HL-60 (cell line): ENCODE data around the gene GLIPR1L1.
A peak's percentile ranks its signal among the peaks of the same experiment; 100 is the strongest.

ENCODE experiments used
- DNase-seq, 2 experiments: peaks; one replicate each; pipeline ENCODE4 v3.0.0-alpha.2; 2010 to 2020; ENCODE audit warnings: low read depth in 1 of 2, low spot score in 1 of 2
- H3K27ac ChIP-seq: fragments of 250-450 bp; sonication (Bioruptor Pico); replicated peaks from 2 replicates; pipeline ENCODE4 v1.5.1; 2020; ENCODE audit warnings: mild to moderate bottlenecking, moderate library complexity
- H3K27me3 ChIP-seq: fragments of 250-450 bp; sonication (Bioruptor Pico); 2 replicates; pipeline ENCODE4 v1.5.1; 2021; ENCODE audit warnings: mild to moderate bottlenecking, moderate library complexity; ENCODE audit not compliant: insufficient read depth, poor library complexity, severe bottlenecking
- H3K4me3 ChIP-seq: replicated peaks from 2 replicates; pipeline ENCODE4 v1.5.1; 2011; ENCODE audit warnings: mild to moderate bottlenecking, control low read depth, low read length; ENCODE audit not compliant: insufficient read depth
- GABPA ChIP-seq: IDR thresholded peaks from 2 replicates; pipeline ENCODE4 v1.6.1; 2012; ENCODE audit warnings: low read depth
- POLR2AphosphoS5 ChIP-seq: IDR thresholded peaks from 2 replicates; pipeline ENCODE4 v1.6.1; 2012; ENCODE audit warnings: low read depth
- SPI1 ChIP-seq: IDR thresholded peaks from 2 replicates; pipeline ENCODE4 v1.6.1; 2012; ENCODE audit warnings: low read depth, mild to moderate bottlenecking, borderline replicate concordance
- TF ChIP-seq, protein P1 (sequence below): IDR thresholded peaks from 2 replicates; pipeline ENCODE4 v1.6.1; 2012; ENCODE audit warnings: low read depth; ENCODE audit not compliant: insufficient replicate concordance
- TF ChIP-seq, protein P2 (sequence below): IDR thresholded peaks from one replicate; pipeline ENCODE4 v1.5.1; 2011; ENCODE audit warnings: low read length, control low read depth, inconsistent platforms; ENCODE audit not compliant: insufficient read depth

GLIPR1L1 gene

DNA sequence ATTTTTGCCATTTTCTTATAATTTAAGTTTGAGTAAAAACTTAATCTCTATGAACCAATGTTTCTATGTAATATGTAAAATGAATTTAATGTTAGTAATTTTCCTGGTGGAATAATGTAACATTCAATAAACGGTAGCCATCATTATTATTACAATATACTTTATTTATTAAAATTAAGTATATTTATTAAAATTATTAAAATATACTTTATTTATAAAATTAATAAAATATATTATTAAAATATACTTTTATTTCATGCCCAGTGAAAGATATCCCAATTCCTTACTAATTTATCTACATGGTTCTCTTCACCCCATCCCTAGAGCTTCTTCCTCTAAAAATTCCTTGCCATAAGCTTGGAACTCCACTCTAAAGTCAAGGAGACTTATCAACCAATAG lies 6.8 kb upstream of the GLIPR1L1 start:
- no peak for DNase-seq
- Histone ChIP-seq H3K27ac (no peak overlapping the region), H3K27me3 (no peaks in the 10 kb centered on the region), H3K4me3 (no peak overlapping the region)
- TF ChIP-seq POLR2AphosphoS5 (no peak), GABPA (no peak), SPI1 (no peak)
- TF ChIP-seq, protein P1, sequence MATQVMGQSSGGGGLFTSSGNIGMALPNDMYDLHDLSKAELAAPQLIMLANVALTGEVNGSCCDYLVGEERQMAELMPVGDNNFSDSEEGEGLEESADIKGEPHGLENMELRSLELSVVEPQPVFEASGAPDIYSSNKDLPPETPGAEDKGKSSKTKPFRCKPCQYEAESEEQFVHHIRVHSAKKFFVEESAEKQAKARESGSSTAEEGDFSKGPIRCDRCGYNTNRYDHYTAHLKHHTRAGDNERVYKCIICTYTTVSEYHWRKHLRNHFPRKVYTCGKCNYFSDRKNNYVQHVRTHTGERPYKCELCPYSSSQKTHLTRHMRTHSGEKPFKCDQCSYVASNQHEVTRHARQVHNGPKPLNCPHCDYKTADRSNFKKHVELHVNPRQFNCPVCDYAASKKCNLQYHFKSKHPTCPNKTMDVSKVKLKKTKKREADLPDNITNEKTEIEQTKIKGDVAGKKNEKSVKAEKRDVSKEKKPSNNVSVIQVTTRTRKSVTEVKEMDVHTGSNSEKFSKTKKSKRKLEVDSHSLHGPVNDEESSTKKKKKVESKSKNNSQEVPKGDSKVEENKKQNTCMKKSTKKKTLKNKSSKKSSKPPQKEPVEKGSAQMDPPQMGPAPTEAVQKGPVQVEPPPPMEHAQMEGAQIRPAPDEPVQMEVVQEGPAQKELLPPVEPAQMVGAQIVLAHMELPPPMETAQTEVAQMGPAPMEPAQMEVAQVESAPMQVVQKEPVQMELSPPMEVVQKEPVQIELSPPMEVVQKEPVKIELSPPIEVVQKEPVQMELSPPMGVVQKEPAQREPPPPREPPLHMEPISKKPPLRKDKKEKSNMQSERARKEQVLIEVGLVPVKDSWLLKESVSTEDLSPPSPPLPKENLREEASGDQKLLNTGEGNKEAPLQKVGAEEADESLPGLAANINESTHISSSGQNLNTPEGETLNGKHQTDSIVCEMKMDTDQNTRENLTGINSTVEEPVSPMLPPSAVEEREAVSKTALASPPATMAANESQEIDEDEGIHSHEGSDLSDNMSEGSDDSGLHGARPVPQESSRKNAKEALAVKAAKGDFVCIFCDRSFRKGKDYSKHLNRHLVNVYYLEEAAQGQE: no peak
- TF ChIP-seq, protein P2, sequence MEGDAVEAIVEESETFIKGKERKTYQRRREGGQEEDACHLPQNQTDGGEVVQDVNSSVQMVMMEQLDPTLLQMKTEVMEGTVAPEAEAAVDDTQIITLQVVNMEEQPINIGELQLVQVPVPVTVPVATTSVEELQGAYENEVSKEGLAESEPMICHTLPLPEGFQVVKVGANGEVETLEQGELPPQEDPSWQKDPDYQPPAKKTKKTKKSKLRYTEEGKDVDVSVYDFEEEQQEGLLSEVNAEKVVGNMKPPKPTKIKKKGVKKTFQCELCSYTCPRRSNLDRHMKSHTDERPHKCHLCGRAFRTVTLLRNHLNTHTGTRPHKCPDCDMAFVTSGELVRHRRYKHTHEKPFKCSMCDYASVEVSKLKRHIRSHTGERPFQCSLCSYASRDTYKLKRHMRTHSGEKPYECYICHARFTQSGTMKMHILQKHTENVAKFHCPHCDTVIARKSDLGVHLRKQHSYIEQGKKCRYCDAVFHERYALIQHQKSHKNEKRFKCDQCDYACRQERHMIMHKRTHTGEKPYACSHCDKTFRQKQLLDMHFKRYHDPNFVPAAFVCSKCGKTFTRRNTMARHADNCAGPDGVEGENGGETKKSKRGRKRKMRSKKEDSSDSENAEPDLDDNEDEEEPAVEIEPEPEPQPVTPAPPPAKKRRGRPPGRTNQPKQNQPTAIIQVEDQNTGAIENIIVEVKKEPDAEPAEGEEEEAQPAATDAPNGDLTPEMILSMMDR: no peak

DNA sequence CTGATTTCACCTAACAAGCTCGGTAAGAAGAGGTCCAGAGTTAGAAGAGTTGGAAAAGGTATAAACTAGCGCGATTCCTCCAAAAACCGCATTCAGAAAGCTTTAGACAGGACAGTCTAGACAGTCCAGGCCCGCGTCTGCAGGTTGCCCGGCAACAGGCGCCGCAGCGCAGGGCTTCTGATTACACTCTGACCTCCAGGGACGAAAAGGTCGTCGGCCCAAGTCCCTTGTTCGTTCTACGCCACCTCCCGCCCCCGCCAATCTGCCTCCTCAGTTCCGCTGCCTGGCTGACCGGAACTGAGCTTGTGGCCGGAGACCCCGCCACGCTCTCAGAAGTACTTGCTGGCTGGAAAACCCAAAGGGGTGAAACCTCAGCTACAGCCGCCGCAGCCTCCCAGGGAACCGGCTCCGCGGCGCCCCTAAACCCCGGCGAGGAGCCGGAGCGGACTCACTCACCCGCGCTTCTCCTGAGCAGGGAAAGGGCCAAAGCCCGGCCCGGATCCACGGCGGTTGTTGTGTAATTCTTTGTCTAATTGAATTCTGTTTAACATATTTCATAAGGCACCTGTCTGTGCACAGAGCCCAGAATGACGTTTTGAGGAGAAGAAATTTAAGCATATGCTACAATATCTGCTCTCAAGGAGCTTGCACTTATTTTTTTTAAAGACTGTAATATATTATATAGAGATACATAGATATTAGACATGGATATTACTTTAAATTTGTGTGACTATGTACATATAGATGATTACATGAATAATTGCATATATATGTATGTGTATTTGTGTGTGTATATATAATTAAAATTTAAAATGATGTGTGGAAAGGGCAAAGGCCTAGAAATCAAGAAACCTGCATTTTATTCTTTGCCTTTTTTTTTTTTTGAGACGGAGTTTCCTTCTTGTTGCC lies 4.3 kb upstream of the GLIPR1L1 start, which contains the start of gene CAPS2:
Gene CAPS2, minus strand, starts transcription at position 407 of the 909 bp plus-strand sequence. CDS start 3,826 bp downstream, outside the sequence.
- DNase-seq: peak; percentile 36 to 82
- TF ChIP-seq POLR2AphosphoS5 (no peak), SPI1 (no peak; the same call in 1 of the 2 replicates), GABPA (no peak)
- TF ChIP-seq, protein P2: no peak
- TF ChIP-seq, protein P1: no peak
- Histone ChIP-seq H3K4me3 (peak within 1 kb of the TSS; percentile 50), H3K27me3 (no peaks in the 10 kb centered on the region), H3K27ac (no peak within 1 kb of the TSS)

DNA sequence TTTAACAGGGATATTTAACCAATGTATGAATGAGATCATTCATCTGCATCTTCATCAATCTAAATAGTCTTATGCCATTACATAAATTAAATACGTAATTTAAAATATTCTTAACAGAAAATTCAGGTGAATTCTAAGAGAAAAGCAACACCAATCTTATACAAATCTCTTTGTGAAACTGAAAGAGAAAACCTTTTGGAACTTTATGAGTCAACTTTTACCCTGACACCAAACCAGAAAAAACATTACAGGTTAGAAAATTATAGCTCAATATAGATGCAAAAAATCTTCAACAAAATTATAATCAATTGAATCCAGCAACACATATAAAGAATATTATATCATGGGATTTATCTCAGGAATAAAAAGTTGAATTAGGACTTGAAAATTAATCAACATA lies 3.4 kb downstream of the GLIPR1L1 start:
- no peak overlapping the region for H3K27ac ChIP-seq
- no peaks in the 10 kb centered on the region for H3K27me3 ChIP-seq
- TF ChIP-seq, protein P1: no peak
- no peak for TF ChIP-seq SPI1
- no peak for TF ChIP-seq POLR2AphosphoS5
- TF ChIP-seq, protein P2: no peak
- no peak for TF ChIP-seq GABPA
- DNase-seq: no peak
- no peak overlapping the region for H3K4me3 ChIP-seq
